NCI-H1417 treated with DMSO at 0.1 percent for 48 hours (cell line): ENCODE measurements around the gene SHC2.

ENCODE experiments used
- DNase-seq: peaks from one replicate; lab custom pipeline; 2025; lab: John Stamatoyannopoulos, UW

Gene SHC2

GRCh38 chr19:372306-372890 is 88.4 kb downstream of the SHC2 start:
- no peak for DNase-seq

GRCh38 chr19:371501-372168 is 89.2 kb downstream of the SHC2 start:
- peak; percentile 63 for DNase-seq

DNA sequence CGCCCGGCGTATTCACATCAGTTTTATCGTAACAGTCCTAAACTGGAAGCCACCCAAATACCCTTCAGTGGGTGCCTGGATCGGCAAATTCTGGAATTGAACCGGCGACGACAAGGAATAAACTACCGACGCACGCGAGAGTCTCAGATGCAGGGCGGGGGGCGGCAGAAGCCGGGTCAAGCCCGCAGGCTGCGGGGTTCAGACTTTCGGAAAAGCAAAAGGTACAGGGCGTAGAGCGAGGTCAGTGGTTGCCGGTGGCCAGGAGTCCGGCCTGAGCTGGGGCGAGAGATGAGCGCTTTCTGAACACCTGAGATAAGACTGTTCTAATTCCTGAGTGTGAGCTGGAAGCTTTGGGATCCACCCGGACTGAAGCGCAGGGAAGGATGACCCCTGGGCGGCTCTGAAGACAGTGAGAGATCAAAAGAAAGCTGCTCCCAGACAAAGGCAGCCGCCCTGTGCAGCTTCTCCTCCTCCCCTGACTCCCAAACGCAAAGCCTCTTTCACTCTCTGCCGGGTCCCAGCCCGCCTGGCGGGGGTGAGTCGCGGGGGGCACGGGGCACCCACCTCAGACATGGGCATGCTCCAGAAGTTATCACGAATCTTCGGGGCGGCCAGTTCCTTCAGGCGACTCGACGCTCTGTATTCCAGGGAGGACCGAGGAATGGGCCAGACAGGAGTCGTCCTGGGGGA is 90.0 kb downstream of the SHC2 start:
- DNase-seq, result no peak

DNA sequence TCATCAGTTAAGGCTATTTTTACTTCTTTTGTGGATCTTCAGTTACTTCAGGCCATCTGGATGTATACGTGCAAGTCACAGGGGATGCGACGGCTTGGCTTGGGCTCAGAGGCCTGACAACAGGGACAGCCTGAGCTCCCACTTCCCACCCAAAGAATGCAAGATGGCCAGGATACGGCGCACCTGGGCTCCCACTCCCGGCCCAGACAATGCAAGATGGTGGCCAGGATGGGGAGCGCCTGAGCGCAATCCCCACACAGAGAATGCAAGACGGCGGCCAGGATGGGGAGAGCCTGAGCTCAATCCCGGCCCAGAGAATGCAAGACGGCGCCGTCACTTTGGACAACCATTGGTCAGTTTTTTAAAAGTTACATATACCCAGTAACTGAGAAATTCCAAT is 91.0 kb downstream of the SHC2 start:
- no peak for DNase-seq

GRCh38 chr19:369256-369655 is 91.6 kb downstream of the SHC2 start:
- DNase-seq, result no peak

- no peak for DNase-seq
Measured at GRCh38 chr19:368630-369024, 92.2 kb downstream of the SHC2 start.

GRCh38 chr19:367963-368629 is 92.7 kb downstream of the SHC2 start:
- no peak for DNase-seq

DNA sequence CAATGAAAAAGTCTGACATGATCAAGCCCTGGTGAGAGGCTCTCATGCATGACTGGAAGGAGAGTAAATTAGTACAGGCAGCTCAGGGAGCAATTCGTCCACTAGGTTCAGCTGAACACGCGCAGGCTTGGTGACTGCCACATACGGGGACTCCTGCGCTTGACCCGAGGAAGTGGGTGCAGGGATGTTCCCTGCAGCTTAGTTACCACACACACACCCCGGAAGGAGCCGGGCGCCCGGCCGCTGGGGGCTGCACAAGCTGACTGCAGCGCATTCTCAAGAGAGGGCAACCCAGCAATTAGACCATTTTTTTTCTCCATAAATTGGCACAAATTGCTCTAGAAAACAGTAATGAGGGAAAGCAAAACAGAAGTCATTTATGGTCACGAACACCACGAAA is 93.3 kb downstream of the SHC2 start:
- no peak for DNase-seq

- DNase-seq, result no peak
Measured at GRCh38 chr19:366951-367350, 93.9 kb downstream of the SHC2 start.
